Fibroblast of mammary gland (primary cell): ENCODE measurements around the gene ERG.

Experiments
- DNase-seq: peaks from one replicate; pipeline ENCODE4 v3.0.0-alpha.2; 2010; ENCODE audit warnings: low read depth
- H3K4me3 ChIP-seq: 2 replicates; pipeline ENCODE4 v1.5.1; 2011; ENCODE audit warnings: low read depth, mild to moderate bottlenecking, low read length, moderate library complexity; ENCODE audit not compliant: control insufficient read depth
- TF ChIP-seq, protein P1 (sequence below): conservative IDR thresholded peaks from 2 replicates; pipeline ENCODE4 v1.5.1; 2011; ENCODE audit warnings: low read depth, low read length, inconsistent platforms; ENCODE audit not compliant: control insufficient read depth, insufficient read depth

Gene ERG

DNA sequence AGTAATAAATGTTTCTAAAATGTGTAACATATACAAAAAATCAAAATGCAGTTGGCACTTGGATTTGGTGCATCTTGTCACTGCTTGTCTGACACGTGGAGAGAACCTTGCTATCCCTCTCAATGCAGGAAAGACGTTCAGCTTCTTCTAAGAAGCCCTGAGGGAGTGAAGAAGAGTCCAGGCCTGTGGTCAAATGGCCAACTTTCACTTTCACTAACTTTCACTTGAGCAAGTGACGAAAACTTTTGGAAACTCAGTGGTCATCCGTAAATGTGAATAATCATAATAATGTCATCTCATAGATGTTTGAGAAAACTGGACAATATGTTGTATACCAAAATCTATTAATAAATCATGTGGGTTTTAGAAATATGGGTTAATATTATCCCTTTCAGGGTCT, 61.9 kb downstream of the ERG start:
- DNase-seq: no peak
- no peak overlapping the region for H3K4me3 ChIP-seq
- TF ChIP-seq, protein P1, sequence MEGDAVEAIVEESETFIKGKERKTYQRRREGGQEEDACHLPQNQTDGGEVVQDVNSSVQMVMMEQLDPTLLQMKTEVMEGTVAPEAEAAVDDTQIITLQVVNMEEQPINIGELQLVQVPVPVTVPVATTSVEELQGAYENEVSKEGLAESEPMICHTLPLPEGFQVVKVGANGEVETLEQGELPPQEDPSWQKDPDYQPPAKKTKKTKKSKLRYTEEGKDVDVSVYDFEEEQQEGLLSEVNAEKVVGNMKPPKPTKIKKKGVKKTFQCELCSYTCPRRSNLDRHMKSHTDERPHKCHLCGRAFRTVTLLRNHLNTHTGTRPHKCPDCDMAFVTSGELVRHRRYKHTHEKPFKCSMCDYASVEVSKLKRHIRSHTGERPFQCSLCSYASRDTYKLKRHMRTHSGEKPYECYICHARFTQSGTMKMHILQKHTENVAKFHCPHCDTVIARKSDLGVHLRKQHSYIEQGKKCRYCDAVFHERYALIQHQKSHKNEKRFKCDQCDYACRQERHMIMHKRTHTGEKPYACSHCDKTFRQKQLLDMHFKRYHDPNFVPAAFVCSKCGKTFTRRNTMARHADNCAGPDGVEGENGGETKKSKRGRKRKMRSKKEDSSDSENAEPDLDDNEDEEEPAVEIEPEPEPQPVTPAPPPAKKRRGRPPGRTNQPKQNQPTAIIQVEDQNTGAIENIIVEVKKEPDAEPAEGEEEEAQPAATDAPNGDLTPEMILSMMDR: no peak

DNA sequence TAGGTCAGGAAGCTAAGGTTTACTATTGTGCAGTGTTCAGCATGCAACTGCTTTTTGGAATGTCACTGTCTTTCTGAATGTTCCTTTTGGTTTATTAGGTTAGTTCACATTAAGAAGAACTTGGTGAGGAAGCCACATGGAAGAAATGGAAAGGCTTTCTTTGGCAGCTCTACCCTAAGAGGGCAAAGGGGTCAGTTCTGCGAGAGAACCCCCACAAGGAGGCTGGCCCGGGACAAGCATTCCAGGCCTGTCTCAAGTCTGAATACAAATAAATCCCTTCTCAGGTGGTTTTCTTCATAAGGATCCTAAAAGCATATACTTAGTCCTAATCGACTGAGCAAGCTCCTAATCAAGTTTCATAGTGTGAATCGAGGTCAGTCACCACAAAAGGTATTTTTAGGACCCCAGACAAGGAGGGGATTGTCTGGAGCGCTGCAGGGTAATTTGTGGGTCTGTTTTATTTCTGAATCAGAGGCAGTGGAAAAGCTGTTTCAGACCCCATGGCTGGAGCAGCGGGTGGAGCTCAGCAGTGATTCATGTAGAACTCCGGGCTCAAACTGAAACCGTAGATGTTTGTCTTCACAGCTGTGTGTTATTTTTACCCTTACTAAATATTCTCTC, 63.3 kb downstream of the ERG start:
- peak; percentile 10 for DNase-seq
- TF ChIP-seq, protein P1: no peak
- H3K4me3 ChIP-seq: no peak overlapping the region

DNA sequence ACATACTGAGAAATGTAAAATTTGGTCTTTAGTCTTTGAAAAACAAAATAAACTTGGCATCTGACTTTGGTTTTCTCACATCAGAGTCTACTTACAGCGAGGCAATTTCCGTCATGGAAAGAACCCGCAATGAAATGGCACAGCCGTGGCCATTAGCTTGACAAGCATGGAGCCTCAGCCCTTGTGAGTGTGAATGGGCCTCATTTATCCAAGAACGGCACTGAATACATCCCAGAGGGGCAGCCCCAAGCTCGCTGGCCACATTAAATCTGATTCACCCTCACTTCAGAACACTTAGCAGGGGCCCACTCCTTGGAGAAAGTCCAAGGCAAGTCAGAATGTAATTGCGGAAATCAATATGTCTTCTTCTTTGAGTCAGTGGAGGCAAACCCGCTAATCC, 64.8 kb downstream of the ERG start:
- TF ChIP-seq, protein P1: no peak
- H3K4me3 ChIP-seq: no peak overlapping the region
- no peak for DNase-seq

DNA sequence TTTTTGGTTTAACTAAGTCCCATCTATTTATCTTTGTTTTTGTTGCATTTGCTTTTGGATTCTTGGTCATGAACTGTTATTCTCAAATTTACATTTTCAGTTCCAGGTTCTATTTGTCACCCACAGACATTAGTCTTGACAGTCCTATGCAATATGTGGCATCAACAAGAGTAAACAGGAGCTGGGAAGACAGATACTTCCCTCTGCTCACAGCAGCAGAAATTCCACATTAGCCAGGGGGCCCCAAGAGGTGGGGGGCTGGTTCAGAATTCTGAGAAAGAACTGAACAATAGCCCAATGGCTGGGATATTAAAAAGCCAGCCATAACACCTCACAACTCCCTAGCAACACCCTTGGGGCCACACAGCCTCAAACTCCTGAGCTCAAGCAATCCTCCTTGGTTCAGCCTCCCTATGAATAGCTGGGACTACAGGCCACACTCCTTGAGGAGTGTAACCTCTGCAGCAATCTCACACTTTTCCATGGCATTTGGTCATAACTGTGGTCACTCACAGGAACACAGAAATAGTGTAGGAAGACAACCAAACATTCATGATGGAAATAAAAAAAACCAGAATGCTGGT, 67.8 kb downstream of the ERG start:
- DNase-seq: no peak
- no peak overlapping the region for H3K4me3 ChIP-seq
- TF ChIP-seq, protein P1: no peak

DNA sequence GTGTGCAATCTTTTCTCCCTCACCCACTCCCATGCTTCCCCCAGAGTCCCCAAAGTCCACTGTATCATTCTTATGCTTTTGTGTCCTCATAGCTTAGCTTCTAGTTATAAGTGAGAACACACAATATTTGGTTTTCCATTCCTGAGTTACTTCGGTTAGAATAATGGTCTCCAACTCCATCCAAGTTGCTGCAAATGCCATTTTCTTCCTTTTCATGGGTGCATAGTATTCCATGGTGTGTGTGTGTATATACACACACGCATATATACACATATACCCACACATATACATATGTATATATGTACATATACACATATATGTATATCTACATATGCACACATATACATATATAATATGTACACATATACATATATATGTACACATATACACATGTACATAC, 69.3 kb downstream of the ERG start:
- no peak overlapping the region for H3K4me3 ChIP-seq
- no peak for DNase-seq
- TF ChIP-seq, protein P1: no peak

DNA sequence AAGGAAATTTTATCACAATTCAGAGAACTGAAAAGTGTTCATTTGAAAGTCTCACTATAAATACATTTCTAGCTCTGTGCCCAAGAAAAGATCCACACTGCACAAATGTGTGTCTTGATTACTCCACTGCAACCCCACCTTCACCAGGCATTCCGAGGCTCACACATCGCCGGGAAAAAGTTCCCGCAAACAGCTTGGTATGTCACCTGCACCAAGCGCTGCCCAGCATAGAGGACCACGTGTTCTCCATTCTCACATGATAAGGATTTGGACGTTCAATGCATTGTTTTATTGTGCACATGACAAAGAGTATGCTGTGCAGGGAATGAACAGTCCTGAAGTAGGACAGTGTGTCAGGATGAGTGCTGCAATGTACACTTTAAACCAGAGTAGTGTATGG, 70.1 kb downstream of the ERG start:
- no peak for DNase-seq
- no peak overlapping the region for H3K4me3 ChIP-seq
- TF ChIP-seq, protein P1: no peak

DNA sequence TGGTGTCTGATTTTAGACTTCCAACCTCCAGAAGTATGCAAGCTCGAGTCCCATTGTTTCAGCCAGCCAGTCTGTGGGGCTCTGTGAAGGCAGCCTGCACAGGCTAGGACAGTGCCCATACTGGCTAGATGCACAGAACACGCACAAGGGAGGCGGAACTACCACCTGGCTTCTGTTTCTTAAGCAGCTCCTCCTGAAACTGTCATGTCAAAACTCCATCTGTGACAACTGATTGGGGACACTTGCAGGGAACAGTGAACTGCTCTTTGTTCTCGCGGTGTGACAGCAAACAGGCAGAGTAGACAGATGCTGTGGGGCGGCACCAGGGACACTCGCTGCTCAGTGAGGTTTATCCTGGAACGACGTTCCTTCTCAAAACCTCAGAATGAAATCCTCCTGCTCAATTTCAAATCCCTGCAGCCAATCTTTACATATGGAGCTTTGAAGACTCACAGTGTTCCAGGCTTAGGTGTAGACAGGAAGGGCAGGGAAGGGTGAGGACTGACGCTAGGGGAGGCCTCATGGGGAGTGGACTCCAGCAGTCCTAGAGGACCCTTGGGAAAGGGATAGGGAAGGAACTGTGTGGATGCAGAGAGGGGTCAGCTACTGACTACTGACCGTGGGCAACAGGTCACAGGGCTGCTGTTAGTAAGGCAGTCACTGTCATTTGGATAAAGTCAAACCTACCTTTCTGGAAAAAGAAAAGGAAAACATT, 73.8 kb downstream of the ERG start:
- no peak for DNase-seq
- H3K4me3 ChIP-seq: no peak overlapping the region
- TF ChIP-seq, protein P1: no peak
